ENCODE data around the gene PACRG.
A peak's percentile ranks its signal among the peaks of the same experiment; 100 is the strongest.

PACRG gene

GRCh38 chr6:163185744-163186143 lies 458.0 kb downstream of the PACRG start:
- no peak overlapping the region for H2BK120ac ChIP-seq (ENCODE audit: low read depth, low read length)

GRCh38 chr6:163186527-163186926 lies 458.8 kb downstream of the PACRG start:
- Histone ChIP-seq H2BK120ac (ENCODE audit: low read depth, low read length) (no peak overlapping the region), H3K18ac (ENCODE audit: low read depth in 1 of 2, low read length in 2 of 2) (no peak overlapping the region), H3K4me3 (ENCODE audit: insufficient read depth in 1 of 2, low read depth in 1 of 2, low read length in 2 of 2) (no peak overlapping the region), H3K79me1 (replicated peaks; ENCODE audit: low read length, poor library complexity, severe bottlenecking) (no peaks in the 10 kb centered on the region), H4K8ac (ENCODE audit: low read length) (no peak overlapping the region), H3K4me2 (ENCODE audit: low read length, poor library complexity, severe bottlenecking) (no peak overlapping the region), H2AFZ (ENCODE audit: low read depth, low read length) (no peak overlapping the region), H3K4me1 (ENCODE audit: control insufficient read depth, insufficient read depth, low read depth, low read length) (no peaks in the 10 kb centered on the region), H3K4ac (ENCODE audit: low read depth in 1 of 2, low read length in 2 of 2) (no peak overlapping the region), H2BK5ac (ENCODE audit: low read depth, low read length, poor library complexity, severe bottlenecking) (no peak overlapping the region), H3K9me3 (ENCODE audit: control insufficient read depth, low read length) (no peaks in the 10 kb centered on the region), H2BK12ac (ENCODE audit: low read length in 2 of 2) (no peak overlapping the region), H3K23ac (ENCODE audit: low read length in 2 of 2) (no peak overlapping the region), H2AK5ac (ENCODE audit: low read length, severe bottlenecking) (no peak overlapping the region), H3K9ac (ENCODE audit: low read length) (no peak overlapping the region), H4K91ac (ENCODE audit: low read length) (no peak overlapping the region), H3K27ac (ENCODE audit: low read length, poor library complexity, severe bottlenecking) (no peak overlapping the region), H3K14ac (ENCODE audit: low read length in 2 of 2) (peak overlapping the region in 1 of 2 experiments; percentile 53), H3K27me3 (ENCODE audit: control insufficient read depth in 1 of 2, insufficient read depth in 1 of 2, low read length in 2 of 2) (no peaks in the 10 kb centered on the region), H2BK15ac (ENCODE audit: low read depth, poor library complexity, severe bottlenecking) (no peak overlapping the region), H3K36me3 (ENCODE audit: control insufficient read depth in 1 of 2, insufficient read depth in 2 of 2, low read depth in 1 of 2, low read length in 2 of 2) (no peaks in the 10 kb centered on the region)
- 89% methylated on average over 14 of the region's 14 CpGs for WGBS
- no peak for DNase-seq

More at GRCh38 chr6:163185744-163186143, 458.0 kb downstream of the PACRG start:
- H3K4me1 ChIP-seq (ENCODE audit: control insufficient read depth, insufficient read depth, low read depth, low read length): peaks cover 5% of the 10 kb centered on the region
- no peak overlapping the region for H3K4me3 ChIP-seq (ENCODE audit: insufficient read depth in 1 of 2, low read depth in 1 of 2, low read length in 2 of 2)
- H3K9me3 ChIP-seq (ENCODE audit: control insufficient read depth, low read length): no peaks in the 10 kb centered on the region
- H3K14ac ChIP-seq (ENCODE audit: low read length in 2 of 2): no peak overlapping the region
- H2BK12ac ChIP-seq (ENCODE audit: low read length in 2 of 2): no peak overlapping the region
- H4K91ac ChIP-seq (ENCODE audit: low read length): no peak overlapping the region
- H3K23ac ChIP-seq (ENCODE audit: low read length in 2 of 2): no peak overlapping the region
- WGBS: 63% methylated on average over 4 of the region's 4 CpGs
- H3K79me1 ChIP-seq (replicated peaks; ENCODE audit: low read length, poor library complexity, severe bottlenecking): peaks cover 2% of the 10 kb centered on the region
- H3K9ac ChIP-seq (ENCODE audit: low read length): no peak overlapping the region
- no peak overlapping the region for H2BK15ac ChIP-seq (ENCODE audit: low read depth, poor library complexity, severe bottlenecking)
- no peak overlapping the region for H2AFZ ChIP-seq (ENCODE audit: low read depth, low read length)
- H3K4ac ChIP-seq (ENCODE audit: low read depth in 1 of 2, low read length in 2 of 2): no peak overlapping the region
- H3K27ac ChIP-seq (ENCODE audit: low read length, poor library complexity, severe bottlenecking): no peak overlapping the region
- H2BK5ac ChIP-seq (ENCODE audit: low read depth, low read length, poor library complexity, severe bottlenecking): no peak overlapping the region
- no peak overlapping the region for H2AK5ac ChIP-seq (ENCODE audit: low read length, severe bottlenecking)
- H3K18ac ChIP-seq (ENCODE audit: low read depth in 1 of 2, low read length in 2 of 2): no peak overlapping the region
- DNase-seq: no peak
- H3K4me2 ChIP-seq (ENCODE audit: low read length, poor library complexity, severe bottlenecking): no peak overlapping the region
- H4K8ac ChIP-seq (ENCODE audit: low read length): no peak overlapping the region
- H3K27me3 ChIP-seq (ENCODE audit: control insufficient read depth in 1 of 2, insufficient read depth in 1 of 2, low read length in 2 of 2): no peaks in the 10 kb centered on the region
- no peaks in the 10 kb centered on the region for H3K36me3 ChIP-seq (ENCODE audit: control insufficient read depth in 1 of 2, insufficient read depth in 2 of 2, low read depth in 1 of 2, low read length in 2 of 2)

GRCh38 chr6:163187201-163187600 lies 459.4 kb downstream of the PACRG start:
- Histone ChIP-seq H2BK120ac (ENCODE audit: low read depth, low read length) (no peak overlapping the region), H3K4me3 (ENCODE audit: insufficient read depth in 1 of 2, low read depth in 1 of 2, low read length in 2 of 2) (no peak overlapping the region), H4K91ac (ENCODE audit: low read length) (no peak overlapping the region), H3K23ac (ENCODE audit: low read length in 2 of 2) (no peak overlapping the region), H3K4me2 (ENCODE audit: low read length, poor library complexity, severe bottlenecking) (no peak overlapping the region), H3K4me1 (ENCODE audit: control insufficient read depth, insufficient read depth, low read depth, low read length) (no peaks in the 10 kb centered on the region), H2AK5ac (ENCODE audit: low read length, severe bottlenecking) (no peak overlapping the region), H3K4ac (ENCODE audit: low read depth in 1 of 2, low read length in 2 of 2) (no peak overlapping the region), H3K14ac (ENCODE audit: low read length in 2 of 2) (no peak overlapping the region), H3K36me3 (ENCODE audit: control insufficient read depth in 1 of 2, insufficient read depth in 2 of 2, low read depth in 1 of 2, low read length in 2 of 2) (no peaks in the 10 kb centered on the region), H3K9me3 (ENCODE audit: control insufficient read depth, low read length) (no peaks in the 10 kb centered on the region), H3K18ac (ENCODE audit: low read depth in 1 of 2, low read length in 2 of 2) (no peak overlapping the region), H4K8ac (ENCODE audit: low read length) (no peak overlapping the region), H2AFZ (ENCODE audit: low read depth, low read length) (no peak overlapping the region), H3K27ac (ENCODE audit: low read length, poor library complexity, severe bottlenecking) (no peak overlapping the region), H3K9ac (ENCODE audit: low read length) (no peak overlapping the region), H2BK12ac (ENCODE audit: low read length in 2 of 2) (no peak overlapping the region), H2BK5ac (ENCODE audit: low read depth, low read length, poor library complexity, severe bottlenecking) (no peak overlapping the region), H3K27me3 (ENCODE audit: control insufficient read depth in 1 of 2, insufficient read depth in 1 of 2, low read length in 2 of 2) (no peaks in the 10 kb centered on the region), H3K79me1 (replicated peaks; ENCODE audit: low read length, poor library complexity, severe bottlenecking) (no peaks in the 10 kb centered on the region), H2BK15ac (ENCODE audit: low read depth, poor library complexity, severe bottlenecking) (no peak overlapping the region)
- DNase-seq: no peak
- WGBS: 97% methylated on average over 17 of the region's 17 CpGs

- Histone ChIP-seq H3K9me3 (ENCODE audit: control insufficient read depth, low read length) (no peaks in the 10 kb centered on the region), H3K27me3 (ENCODE audit: control insufficient read depth in 1 of 2, insufficient read depth in 1 of 2, low read length in 2 of 2) (no peaks in the 10 kb centered on the region), H3K4me1 (ENCODE audit: control insufficient read depth, insufficient read depth, low read depth, low read length) (no peaks in the 10 kb centered on the region), H3K14ac (ENCODE audit: low read length in 2 of 2) (no peak overlapping the region), H3K18ac (ENCODE audit: low read depth in 1 of 2, low read length in 2 of 2) (no peak overlapping the region), H3K4ac (ENCODE audit: low read depth in 1 of 2, low read length in 2 of 2) (no peak overlapping the region), H4K91ac (ENCODE audit: low read length) (no peak overlapping the region), H3K23ac (ENCODE audit: low read length in 2 of 2) (no peak overlapping the region), H3K79me1 (replicated peaks; ENCODE audit: low read length, poor library complexity, severe bottlenecking) (no peaks in the 10 kb centered on the region), H4K8ac (ENCODE audit: low read length) (no peak overlapping the region), H3K9ac (ENCODE audit: low read length) (no peak overlapping the region), H2AFZ (ENCODE audit: low read depth, low read length) (no peak overlapping the region), H2BK5ac (ENCODE audit: low read depth, low read length, poor library complexity, severe bottlenecking) (no peak overlapping the region), H3K4me2 (ENCODE audit: low read length, poor library complexity, severe bottlenecking) (no peak overlapping the region), H2AK5ac (ENCODE audit: low read length, severe bottlenecking) (no peak overlapping the region), H3K4me3 (ENCODE audit: insufficient read depth in 1 of 2, low read depth in 1 of 2, low read length in 2 of 2) (no peak overlapping the region), H3K36me3 (ENCODE audit: control insufficient read depth in 1 of 2, insufficient read depth in 2 of 2, low read depth in 1 of 2, low read length in 2 of 2) (no peaks in the 10 kb centered on the region), H2BK15ac (ENCODE audit: low read depth, poor library complexity, severe bottlenecking) (no peak overlapping the region), H2BK12ac (ENCODE audit: low read length in 2 of 2) (no peak overlapping the region), H2BK120ac (ENCODE audit: low read depth, low read length) (no peak overlapping the region), H3K27ac (ENCODE audit: low read length, poor library complexity, severe bottlenecking) (no peak overlapping the region)
- 95% methylated on average over 9 of the region's 11 CpGs for WGBS
- DNase-seq: no peak
Measured at GRCh38 chr6:163187606-163188005, 459.8 kb downstream of the PACRG start.
